Uterus (tissue), 4 donors: ENCODE measurements around the gene ALDH7A1. TPM values are rescaled to one million over a fixed set of nuclear protein-coding genes. Genes with fewer than 3 reads are reported as not detected.

Source experiments
- DNase-seq, 2 donors: peaks; one replicate each; pipeline ENCODE4 v3.0.0-alpha.2; 2019 to 2020
- H3K27ac ChIP-seq, 2 donors: fragments of 200-600 bp; sonication (generic); 1 replicate in 1 of 2; 2 replicates in 1 of 2; pipeline ENCODE4 v1.5.1; 2016 to 2018
- H3K27me3 ChIP-seq, 2 donors: fragments of 200-600 bp; sonication (generic); one replicate each; pipeline ENCODE4 v1.5.1; 2018 to 2019; ENCODE audit warnings: control low read depth in 1 of 2
- H3K36me3 ChIP-seq, 2 donors: fragments of 200-600 bp; sonication (generic); one replicate each; pipeline ENCODE4 v1.5.1; 2019; ENCODE audit warnings: control low read depth in 1 of 2
- H3K4me1 ChIP-seq, 2 donors: fragments of 200-600 bp; sonication (generic); one replicate each; pipeline ENCODE4 v1.5.1; 2018 to 2019; ENCODE audit warnings: control low read depth in 1 of 2
- H3K4me3 ChIP-seq, 2 donors: fragments of 200-600 bp; sonication (generic); 1 replicate in 1 of 2; 2 replicates in 1 of 2; pipeline ENCODE4 v1.5.1; 2018 to 2019; ENCODE audit warnings: mild to moderate bottlenecking in 1 of 2
- H3K9me3 ChIP-seq, 2 donors: fragments of 200-600 bp; sonication (generic); one replicate each; pipeline ENCODE4 v1.5.1; 2019; ENCODE audit warnings: control low read depth in 1 of 2
- POLR2A ChIP-seq, 2 donors: fragments of 450-650 bp; IDR thresholded peaks; one replicate each; pipeline ENCODE4 v1.6.1; 2016; ENCODE audit warnings: antibody characterized with exemption in 2 of 2, mild to moderate bottlenecking in 1 of 2, moderate library complexity in 1 of 2
- intact Hi-C: fragments of 100-400 bp; cut with DNase I; formaldehyde crosslinking; loops from one replicate; pipeline ENCODE4 v1.15.1; 2023; ENCODE audit warnings: low total_unique reads
- total RNA-seq, 4 donors: library from RNA; depleted of rRNA in 3 of 4; stranded (reverse); fragments of >200 nt in 3 of 4; gene quantifications; one replicate each; pipeline versions ENCODE4 v1.1.0 to v1.2.4, GENCODE V29; 2014 to 2023
- TF ChIP-seq, protein P1 (sequence below), 4 experiments: fragments of 200-600 bp in 2 of 4; fragments of 450-650 bp in 2 of 4; sonication (generic) in 2 of 4; IDR thresholded peaks; one replicate each; pipeline ENCODE4 v1.5.1; 2016 to 2019; ENCODE audit warnings: antibody characterized with exemption in 4 of 4, mild to moderate bottlenecking in 2 of 4, moderate library complexity in 1 of 4
- donor health status: DM: yes; HTN: yes; CAD: no.

Gene ALDH7A1
- total RNA-seq, 4 donors from 2014 or later, result 5.9 to 94.2 (median 31.6) TPM

DNA sequence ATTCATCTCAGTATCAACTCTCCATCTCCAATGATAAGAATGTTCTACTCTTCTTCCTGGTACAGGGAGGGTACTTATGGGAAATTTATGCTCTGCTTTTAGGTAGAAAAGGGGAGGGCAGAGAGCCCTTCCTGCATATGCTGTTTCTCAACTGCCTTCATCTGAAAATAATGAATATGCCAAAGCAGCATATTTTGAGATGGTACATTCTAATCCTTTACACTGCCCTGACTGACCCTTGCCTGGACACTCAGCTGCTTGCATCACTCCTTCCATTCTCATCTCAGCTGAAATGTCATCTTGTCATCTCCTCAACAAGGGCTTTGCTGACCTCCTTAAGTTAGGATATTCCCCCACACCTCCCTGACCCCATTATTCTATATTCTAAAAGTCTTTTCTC lies 68.5 kb downstream of the ALDH7A1 start:
- TF ChIP-seq, protein P1, sequence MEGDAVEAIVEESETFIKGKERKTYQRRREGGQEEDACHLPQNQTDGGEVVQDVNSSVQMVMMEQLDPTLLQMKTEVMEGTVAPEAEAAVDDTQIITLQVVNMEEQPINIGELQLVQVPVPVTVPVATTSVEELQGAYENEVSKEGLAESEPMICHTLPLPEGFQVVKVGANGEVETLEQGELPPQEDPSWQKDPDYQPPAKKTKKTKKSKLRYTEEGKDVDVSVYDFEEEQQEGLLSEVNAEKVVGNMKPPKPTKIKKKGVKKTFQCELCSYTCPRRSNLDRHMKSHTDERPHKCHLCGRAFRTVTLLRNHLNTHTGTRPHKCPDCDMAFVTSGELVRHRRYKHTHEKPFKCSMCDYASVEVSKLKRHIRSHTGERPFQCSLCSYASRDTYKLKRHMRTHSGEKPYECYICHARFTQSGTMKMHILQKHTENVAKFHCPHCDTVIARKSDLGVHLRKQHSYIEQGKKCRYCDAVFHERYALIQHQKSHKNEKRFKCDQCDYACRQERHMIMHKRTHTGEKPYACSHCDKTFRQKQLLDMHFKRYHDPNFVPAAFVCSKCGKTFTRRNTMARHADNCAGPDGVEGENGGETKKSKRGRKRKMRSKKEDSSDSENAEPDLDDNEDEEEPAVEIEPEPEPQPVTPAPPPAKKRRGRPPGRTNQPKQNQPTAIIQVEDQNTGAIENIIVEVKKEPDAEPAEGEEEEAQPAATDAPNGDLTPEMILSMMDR (IDR thresholded peaks at IDR 0.05), result no peak
- TF ChIP-seq POLR2A (IDR thresholded peaks at IDR 0.05), result no peak
- Histone ChIP-seq H3K9me3 (no peaks in the 10 kb centered on the region), H3K27me3 (no peaks in the 10 kb centered on the region), H3K4me3 (no peak overlapping the region), H3K4me1 (peaks cover 9 to 17% of the 10 kb centered on the region in 2 donors), H3K27ac (peak overlapping the region; percentile 83 to 95), H3K36me3 (no peaks in the 10 kb centered on the region)
- DNase-seq, result no peak
- intact Hi-C loops, result no loop called here

DNA sequence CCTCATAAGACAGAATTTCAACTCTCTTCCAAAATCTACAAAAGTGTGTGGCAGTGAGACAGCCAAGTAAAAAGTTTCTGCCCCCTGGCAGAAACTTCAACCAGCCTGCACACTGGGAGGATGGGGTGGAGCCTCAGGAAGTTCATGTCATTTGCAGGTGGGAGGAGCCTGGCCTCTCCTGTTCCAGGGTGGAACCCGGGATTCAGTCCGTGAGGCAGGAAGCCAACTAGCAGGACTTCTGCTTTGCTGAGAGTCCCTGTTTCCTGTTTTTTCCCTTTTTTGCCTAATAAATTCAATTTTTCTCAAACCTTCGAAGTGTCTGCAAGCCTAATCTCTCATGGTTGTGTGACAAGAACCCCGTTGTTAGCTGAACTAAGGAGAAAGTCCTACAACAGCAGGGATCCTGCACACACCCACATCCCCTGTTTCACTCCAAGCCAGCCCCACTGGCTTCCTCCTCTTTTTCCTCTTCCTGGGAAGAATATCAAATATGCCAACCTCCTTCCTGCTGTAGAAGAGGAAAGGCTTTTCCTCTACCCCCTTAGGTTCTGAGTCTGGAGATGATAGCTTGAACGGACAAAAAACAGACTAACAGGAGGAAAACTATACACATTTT lies 69.3 kb downstream of the ALDH7A1 start:
- Histone ChIP-seq H3K36me3 (no peaks in the 10 kb centered on the region), H3K27me3 (no peaks in the 10 kb centered on the region), H3K4me3 (no peak overlapping the region), H3K27ac (peak overlapping the region; percentile 83 to 95), H3K9me3 (no peaks in the 10 kb centered on the region), H3K4me1 (peaks cover 9 to 17% of the 10 kb centered on the region in 2 donors)
- intact Hi-C loops, result no loop called here
- DNase-seq, result peak; percentile 66 to 87
- TF ChIP-seq, protein P1 (IDR thresholded peaks at IDR 0.05), result no peak
- peak; percentile 13 to 57 for TF ChIP-seq POLR2A (IDR thresholded peaks at IDR 0.05)

DNA sequence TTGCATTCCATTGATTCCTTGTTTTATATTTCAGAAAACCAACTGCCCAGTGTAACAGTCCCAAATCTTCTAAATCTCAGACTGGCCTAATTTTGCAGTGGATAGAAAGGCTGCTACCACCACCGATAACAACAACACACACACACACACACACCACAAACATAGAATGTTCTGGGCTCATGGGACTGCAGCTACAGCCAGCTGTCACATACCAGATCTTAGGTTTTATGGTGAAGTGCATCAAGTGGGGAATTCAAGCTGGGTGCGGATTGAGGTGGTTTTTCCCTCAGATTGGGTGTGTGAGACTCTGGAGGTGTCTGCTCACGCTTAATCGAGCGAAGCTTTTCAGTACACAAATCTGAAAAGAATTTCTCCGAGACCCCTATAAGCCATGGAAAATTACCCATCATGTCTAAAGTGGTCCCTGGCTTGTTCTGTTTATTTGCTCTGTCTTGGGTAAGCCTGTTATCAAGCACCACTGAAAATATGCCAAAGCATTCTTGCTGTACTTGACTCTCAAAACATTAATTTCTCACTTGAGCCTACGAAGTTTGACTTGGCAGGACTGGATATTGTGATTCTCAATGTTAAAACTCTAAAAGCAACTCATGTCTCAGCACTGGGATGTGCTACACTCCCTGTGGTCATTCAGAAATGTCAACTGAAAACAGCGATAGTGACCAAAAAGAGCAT lies 71.1 kb downstream of the ALDH7A1 start:
- TF ChIP-seq POLR2A (IDR thresholded peaks at IDR 0.05), result no peak
- TF ChIP-seq, protein P1 (IDR thresholded peaks at IDR 0.05), result no peak
- DNase-seq, result no peak
- Histone ChIP-seq H3K27me3 (no peaks in the 10 kb centered on the region), H3K36me3 (no peaks in the 10 kb centered on the region), H3K9me3 (no peaks in the 10 kb centered on the region), H3K4me3 (no peak overlapping the region), H3K27ac (peak overlapping the region; percentile 83 to 95), H3K4me1 (peaks cover 9 to 17% of the 10 kb centered on the region in 2 donors)
- intact Hi-C loops, result no loop called here

DNA sequence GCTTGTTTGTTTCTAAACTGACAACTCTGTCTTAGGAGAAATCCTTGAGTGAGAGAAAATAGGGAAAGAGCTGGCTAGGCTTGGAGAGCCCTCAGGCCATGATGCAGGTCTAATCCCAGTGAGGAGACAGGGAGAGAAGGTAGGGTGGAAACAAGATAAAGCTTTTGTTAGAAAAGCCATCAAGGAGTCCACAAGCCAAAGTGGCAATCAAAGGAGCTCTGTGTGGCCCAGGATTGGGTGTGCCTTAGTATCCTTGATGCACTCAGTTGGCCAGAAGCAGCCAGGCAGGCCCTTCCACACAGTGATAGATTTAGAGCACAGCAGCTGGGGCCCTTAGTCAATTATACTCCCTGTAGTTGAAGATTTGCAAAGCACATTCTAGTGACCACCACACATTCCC lies 73.9 kb downstream of the ALDH7A1 start:
- Histone ChIP-seq H3K4me3 (no peak overlapping the region), H3K36me3 (no peaks in the 10 kb centered on the region), H3K4me1 (peaks cover 9 to 24% of the 10 kb centered on the region in 2 donors), H3K27ac (peak overlapping the region; percentile 83 to 95), H3K9me3 (no peaks in the 10 kb centered on the region), H3K27me3 (no peaks in the 10 kb centered on the region)
- TF ChIP-seq, protein P1 (IDR thresholded peaks at IDR 0.05), result no peak
- no peak for DNase-seq
- intact Hi-C loops, result no loop called here

DNA sequence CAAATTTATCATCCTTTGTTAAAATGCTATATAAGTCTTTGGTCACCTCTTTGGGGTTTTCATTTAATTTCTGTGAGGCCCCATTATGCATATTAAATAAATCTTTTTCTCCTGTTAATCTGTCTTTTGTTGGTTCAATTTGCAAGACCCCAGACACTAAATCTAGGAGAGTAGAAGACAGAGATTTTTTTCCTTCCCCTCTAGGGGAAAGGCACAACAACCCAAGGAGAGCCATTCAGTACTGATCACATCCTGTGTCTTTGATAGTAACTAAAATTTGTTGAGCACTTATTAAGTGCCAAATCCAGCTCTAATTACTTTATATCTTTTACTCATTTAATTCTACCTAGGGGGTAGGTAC lies 74.4 kb downstream of the ALDH7A1 start:
- Histone ChIP-seq H3K4me1 (peaks cover 9 to 26% of the 10 kb centered on the region in 2 donors), H3K9me3 (no peaks in the 10 kb centered on the region), H3K36me3 (no peaks in the 10 kb centered on the region), H3K27me3 (no peaks in the 10 kb centered on the region), H3K27ac (peak overlapping the region; percentile 83 to 95), H3K4me3 (no peak overlapping the region)
- intact Hi-C loops, result no loop called here
- DNase-seq, result no peak
- no peak for TF ChIP-seq POLR2A (IDR thresholded peaks at IDR 0.05)
- TF ChIP-seq, protein P1 (IDR thresholded peaks at IDR 0.05), result no peak
